ENCODE measurements around the gene BRD8.
A peak's percentile ranks its signal among the peaks of the same experiment; 100 is the strongest.
"Not testable (repeated sequence)": the region's sequence is repeated elsewhere in the genome, so short reads cannot be mapped to it uniquely, and the experiment has no call there.

Gene BRD8, protein sequence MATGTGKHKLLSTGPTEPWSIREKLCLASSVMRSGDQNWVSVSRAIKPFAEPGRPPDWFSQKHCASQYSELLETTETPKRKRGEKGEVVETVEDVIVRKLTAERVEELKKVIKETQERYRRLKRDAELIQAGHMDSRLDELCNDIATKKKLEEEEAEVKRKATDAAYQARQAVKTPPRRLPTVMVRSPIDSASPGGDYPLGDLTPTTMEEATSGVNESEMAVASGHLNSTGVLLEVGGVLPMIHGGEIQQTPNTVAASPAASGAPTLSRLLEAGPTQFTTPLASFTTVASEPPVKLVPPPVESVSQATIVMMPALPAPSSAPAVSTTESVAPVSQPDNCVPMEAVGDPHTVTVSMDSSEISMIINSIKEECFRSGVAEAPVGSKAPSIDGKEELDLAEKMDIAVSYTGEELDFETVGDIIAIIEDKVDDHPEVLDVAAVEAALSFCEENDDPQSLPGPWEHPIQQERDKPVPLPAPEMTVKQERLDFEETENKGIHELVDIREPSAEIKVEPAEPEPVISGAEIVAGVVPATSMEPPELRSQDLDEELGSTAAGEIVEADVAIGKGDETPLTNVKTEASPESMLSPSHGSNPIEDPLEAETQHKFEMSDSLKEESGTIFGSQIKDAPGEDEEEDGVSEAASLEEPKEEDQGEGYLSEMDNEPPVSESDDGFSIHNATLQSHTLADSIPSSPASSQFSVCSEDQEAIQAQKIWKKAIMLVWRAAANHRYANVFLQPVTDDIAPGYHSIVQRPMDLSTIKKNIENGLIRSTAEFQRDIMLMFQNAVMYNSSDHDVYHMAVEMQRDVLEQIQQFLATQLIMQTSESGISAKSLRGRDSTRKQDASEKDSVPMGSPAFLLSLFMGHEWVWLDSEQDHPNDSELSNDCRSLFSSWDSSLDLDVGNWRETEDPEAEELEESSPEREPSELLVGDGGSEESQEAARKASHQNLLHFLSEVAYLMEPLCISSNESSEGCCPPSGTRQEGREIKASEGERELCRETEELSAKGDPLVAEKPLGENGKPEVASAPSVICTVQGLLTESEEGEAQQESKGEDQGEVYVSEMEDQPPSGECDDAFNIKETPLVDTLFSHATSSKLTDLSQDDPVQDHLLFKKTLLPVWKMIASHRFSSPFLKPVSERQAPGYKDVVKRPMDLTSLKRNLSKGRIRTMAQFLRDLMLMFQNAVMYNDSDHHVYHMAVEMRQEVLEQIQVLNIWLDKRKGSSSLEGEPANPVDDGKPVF

DNA sequence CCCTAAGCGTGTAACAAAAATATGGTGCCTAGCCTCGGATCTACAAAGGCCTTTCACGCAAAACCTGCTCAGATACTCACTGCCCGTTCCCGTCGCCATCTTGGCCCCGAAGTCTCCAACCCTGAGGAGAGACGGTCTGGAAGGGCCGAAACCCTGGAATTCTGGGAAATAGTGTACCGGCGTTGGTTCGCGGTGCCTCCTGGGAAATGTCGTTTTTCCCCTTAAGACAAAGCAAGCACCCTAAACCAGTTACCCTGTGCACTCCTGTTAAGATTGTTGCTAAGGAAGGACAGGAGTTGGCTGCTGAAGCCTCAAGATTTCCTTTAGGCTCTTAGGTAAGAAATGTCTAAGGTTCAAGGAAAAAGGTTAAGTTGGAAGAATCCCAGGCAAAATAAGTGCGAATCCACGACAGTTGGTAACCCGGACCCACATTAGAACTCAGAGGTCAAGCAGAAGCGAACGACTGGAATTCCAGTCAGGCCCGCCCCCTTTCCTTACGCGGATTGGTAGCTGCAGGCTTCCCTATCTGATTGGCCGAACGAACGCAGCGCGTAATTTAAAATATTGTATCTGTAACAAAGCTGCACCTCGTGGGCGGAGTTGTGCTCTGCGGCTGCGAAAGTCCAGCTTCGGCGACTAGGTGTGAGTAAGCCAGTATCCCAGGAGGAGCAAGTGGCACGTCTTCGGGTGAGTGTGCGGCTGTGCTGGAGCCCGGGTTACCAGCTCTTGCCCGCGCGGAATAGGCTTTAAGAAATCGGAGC, at the start of gene BRD8, which contains the start of gene KIF20A:
BRD8 (minus strand) TSS at position 115 of the 761 bp plus-strand sequence; CDS start at position 99, 16 bp downstream.
KIF20A (plus strand) TSS at position 597 of the 761 bp plus-strand sequence. CDS start 569 bp downstream, outside the sequence.
- peak; percentile 99 for DNase-seq

DNA sequence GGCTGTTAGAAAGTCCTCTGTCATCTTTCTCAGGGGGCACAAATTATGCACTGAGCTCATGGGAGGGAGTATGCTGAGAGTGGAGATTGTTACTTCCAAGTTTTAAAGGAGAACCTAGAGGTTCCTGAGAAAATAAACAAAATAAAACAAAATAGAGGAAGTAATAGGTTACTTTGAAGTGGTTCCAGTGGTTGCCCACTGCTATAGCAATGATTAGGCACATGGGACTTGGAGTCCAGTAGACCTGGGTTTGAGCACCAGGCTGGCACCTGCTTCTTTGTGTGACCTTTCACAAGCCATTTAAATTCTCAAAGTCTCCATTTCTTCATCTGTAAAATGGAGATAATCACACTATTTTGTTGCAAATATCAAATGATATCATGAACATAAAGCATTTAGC, 48.5 kb upstream of the BRD8 start:
- no peak for DNase-seq

DNA sequence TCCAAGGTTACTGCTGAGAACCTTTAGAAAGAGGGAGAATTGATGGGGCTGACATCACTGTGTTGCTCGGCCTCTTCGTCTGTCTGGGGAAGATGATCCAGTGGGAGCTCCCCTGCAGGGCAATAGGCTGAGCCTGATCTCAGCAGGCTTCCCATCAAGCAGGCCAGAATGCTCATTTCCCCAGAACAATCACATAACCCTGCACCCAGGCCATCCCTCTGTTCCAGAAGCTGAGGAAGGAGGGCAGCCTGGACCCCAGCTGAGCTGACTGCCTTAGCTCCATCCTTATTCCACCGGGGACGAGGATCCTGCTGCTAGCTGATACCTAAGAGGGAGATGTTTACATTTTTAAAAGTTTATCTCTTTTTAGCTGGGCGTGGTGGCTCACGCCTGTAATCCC, 46.3 kb upstream of the BRD8 start:
- DNase-seq, result no peak

DNA sequence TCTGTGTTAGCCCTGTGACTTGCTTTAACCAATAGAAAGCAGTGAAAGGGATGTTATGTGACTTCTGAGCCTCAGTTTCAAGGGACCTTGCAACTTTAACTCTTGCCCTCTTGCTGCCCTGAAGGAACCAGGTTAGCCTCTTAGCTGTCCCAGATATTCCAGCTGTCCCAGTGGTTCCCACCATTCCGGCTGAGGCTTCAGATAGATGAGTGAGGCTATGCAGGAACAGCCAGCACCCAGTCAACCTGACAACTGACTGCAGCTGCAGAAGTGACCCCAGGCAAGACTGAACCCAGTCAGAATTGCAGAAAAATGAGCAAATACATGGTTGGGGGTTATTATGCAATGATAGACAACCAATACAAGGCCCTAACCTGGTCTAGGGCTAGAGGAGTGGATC, 45.1 kb upstream of the BRD8 start:
- no peak for DNase-seq

DNA sequence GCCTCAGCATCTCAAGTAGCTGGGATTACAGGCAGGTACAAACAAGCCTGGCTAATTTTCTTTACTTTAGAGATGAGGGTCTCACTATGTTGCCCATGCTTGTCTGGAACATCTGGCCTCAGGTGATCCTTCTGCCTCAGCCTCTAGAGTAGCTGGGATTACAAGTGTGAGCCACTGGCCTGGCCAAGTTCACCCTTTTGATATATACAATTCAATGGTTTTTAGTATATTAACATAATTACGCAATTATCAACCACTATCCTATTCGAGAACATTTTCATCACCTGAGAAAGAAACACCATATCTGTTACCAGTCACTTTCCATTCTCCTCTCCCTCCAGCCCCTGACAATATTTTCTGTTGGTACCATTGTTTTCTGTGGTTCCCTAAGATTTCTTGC, 38.4 kb upstream of the BRD8 start:
- DNase-seq, result no peak

DNA sequence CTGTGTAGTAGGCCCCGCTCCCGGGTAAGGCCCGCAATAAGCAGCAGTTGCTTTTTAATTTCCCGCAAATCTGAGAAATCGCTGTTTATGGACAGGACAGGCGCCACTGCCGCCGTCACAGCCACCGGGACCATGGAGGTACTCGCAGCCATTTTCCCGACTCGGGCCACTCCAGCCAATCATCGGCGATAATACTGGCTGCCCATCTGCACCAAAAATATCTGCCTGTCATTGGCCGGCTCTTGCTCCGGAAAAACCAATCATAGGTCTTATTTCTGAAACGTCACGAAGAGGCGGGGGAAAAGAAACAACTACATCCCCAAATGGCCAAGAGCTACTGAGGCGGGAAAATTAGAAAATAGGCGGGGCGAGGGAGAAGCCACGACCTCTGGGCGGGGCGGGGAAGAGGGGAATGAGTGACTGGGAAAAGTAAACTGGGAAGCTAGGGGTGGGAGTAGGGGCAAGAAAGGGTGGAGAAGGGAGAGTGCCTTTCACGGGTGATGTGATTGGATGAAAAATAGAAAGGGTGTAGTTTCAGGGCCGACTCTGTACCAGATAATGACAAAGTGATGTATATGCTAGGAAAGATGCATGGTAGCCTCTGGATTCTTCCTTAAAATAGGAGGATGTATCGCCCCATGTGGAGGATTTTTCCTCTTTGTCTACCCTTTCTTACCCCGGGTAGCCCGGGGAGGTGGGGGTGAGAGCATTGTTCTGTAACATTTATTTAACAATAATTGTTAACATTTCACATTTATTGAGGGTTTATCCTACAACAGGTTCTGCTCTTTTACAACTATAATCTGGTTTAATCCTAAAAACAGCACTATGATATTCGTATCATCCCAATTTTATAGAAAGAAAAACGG, 35.0 kb upstream of the BRD8 start, which contains the start of gene CDC23:
CDC23 (minus strand) TSS at position 163 of the 869 bp plus-strand sequence; CDS start at position 152, 11 bp downstream.
- peak; percentile 99 for DNase-seq

DNA sequence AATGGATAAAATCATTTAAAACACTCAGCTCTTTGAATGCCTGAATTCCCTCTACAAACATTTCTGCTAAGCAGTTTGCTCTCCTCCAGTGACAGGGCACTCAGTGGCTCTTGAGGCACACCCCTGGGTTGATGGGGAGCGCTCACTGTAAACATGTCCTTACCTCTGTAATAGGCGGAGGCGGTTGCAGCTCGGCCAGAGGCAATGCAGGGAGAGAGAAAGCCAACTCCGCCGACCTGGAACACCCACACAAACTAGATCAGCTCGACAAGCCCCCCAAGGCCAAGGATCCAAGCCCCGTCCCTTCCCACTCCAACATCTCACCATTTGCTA, 34.4 kb upstream of the BRD8 start:
- DNase-seq, result no peak

DNA sequence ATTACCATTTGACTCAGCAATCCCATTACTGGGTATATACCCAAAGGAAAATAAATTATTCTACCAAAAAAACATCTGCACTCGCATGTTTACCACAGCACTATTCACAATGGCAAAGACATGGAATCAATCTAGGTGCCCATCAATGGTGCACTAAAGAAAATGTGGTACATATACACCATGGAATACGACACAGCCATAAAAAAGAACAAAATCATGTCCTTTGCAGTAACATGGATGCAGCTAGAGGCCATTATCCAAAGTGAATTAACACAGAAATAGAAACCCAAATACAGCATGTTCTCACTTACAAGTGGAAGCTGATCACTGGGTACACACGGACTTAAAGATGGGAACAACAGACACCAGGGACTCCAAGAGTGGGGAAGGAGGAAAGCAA, 32.6 kb upstream of the BRD8 start:
- DNase-seq, result no peak

DNA sequence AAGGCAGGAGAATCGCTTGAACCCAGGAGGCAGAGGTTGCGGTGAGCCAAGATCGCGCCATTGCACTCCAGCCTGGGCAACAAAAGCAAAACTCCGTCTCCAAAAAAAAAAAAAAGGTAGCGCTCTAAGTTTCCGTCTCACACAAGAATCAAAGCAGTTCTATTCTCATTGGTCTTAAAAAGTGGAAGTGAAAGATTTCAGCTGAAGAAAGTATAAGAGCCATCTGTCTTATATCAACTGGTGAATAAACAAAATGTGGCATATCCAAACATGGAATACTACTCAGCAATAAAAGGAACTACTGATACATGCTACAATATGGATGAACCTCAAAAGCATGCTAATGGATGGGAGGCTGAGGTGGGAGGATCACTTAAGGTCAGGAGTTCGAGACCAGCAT, 15.4 kb upstream of the BRD8 start:
- not testable (repeated sequence) for DNase-seq

DNA sequence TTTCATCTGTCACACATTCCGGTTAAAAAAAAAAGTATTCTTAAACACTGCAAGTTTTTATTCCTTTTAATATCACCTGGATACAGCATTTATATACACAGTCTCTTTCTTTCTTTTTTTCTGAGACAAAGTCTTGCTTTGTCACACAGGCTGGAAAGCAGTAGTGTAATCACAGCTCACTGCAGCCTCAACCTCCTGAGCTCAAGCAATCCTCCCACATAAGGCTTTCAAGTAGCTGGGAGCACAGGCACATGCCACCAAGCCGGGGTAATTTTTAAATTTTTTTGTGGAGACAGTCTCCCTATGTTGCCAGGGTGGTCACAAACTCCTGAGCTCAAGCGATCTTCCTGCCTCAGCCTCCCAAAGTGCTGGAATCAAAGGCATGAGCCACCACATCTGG, 14.4 kb upstream of the BRD8 start:
- no peak for DNase-seq

DNA sequence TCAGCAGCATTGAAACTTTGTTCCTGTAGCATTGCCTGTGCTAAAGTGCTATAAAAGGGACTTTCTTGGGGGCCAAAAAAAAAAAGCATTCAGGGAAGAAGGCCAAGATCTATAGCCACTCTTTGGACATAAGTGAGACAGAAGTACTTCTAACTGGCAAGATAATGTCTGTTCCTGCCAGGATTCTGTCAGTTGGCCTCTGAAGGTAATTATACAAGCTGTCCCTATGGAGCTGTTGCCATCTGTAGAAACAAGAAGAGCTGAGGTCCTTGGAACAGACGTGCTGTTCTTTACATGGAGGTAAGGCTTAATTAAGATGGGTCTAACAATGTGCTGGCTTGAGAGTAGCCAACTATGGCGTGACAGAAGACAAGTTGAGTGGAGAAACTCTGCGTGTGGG, 10.2 kb upstream of the BRD8 start:
- DNase-seq, result no peak

DNA sequence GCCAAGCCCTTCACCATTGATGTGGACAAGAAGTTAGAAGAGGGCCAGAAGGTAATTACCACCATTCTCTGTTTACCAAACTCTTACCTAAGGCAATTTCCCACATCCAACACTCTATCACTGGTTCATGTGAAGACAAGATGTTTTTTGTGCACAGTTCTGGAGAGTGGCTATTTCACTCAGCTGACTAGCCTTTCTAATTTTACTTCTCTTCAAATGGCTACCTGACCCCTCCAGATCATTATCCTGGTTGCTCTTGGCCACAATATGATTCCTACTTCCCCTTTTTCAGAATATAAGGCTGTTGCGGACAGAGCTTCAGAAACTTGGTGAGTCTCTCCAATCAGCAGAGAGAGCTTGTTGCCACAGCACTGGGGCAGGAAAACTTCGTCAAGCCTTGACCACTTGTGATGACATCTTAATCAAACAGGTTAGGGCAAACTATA, 7.6 kb upstream of the BRD8 start:
- no peak for DNase-seq

DNA sequence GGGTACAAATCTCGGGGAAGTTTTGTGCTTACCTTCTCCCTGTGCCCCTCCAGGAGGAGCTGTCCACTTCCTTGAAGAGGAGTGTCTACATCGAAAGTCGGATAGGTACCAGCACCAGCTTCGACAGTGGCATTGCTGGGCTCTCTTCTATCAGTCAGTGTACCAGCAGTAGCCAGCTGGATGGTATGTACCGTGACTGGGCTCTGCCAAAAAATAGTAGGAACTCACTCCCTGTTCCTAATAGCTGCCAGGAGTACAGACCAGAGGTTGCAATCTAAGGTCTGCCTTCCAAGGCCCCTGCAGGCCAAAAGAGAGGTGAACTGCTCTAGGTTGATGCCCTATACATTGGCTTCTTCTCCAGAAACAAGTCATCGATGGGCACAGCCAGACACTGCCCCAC, 4.4 kb upstream of the BRD8 start:
- no peak for DNase-seq

DNA sequence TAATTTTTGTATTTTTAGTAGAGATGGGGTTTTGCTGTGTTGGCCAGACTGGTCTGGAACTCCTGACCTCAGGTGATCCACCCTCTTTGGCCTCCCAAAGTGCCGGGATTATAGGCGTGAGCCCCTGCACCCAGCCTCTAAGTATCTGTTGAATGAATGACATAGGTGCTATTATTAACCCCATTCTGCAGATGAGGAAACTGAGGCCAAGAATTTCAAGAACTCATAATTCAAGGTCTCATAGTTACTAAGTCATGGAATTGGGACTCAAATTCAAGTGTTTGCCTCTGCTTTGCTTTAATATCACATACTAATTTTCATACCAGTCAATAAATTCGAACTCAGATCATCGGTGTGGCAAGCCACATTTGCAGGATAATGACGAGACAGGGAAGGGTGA, 2.4 kb upstream of the BRD8 start:
- DNase-seq, result no peak

DNA sequence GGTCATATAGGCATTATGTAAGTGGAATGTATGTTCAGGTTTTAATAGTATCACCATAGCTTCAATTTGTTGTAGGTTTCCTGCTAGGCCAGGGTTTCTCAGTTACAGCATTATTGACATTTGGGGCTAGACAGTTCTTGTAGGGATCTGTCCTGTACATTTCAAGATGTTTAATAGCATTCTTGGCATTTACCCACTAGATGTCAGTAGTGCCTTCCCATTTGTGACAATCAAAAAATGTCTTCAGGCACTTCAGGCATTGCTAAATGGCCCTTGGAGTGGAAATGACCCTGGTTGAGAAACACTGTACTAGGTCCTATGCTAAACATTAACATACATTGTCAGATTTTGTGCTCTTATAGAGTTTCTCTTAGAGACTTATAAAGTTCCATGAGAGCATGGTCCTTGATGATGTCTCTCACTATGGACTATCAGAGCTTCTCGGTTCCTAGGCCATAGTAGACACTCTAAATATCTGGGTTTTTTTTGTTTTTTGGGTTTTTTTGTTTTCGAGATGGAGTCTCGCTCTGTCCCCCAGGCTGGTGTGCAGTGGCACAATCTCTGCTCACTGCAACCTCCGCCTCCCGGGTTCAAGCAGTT, 1.9 kb upstream of the BRD8 start:
- peak; percentile 41 for DNase-seq

DNA sequence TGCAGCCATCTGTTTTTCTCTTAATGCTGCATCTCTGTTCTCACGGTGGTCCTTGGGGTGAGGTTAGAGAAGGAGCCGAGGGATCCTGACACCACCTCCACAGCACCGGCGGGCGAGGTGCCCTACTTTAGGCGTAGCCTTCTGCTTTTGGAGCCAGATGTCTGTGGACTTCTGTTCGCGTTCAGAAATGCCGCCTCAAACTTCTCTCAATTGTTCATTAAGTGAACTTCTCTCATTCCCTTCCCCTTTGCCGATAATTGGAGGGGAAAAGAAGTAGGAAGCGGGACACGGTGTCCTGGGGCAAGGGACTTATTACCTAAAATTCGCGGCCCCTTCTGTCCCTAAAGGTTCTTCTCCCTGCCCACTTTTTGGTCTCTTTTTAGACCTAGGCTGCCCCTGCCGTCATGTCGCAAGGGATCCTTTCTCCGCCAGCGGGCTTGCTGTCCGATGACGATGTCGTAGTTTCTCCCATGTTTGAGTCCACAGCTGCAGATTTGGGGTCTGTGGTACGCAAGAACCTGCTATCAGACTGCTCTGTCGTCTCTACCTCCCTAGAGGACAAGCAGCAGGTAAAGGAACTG, 937 bp upstream of the BRD8 start:
- no peak for DNase-seq

DNA sequence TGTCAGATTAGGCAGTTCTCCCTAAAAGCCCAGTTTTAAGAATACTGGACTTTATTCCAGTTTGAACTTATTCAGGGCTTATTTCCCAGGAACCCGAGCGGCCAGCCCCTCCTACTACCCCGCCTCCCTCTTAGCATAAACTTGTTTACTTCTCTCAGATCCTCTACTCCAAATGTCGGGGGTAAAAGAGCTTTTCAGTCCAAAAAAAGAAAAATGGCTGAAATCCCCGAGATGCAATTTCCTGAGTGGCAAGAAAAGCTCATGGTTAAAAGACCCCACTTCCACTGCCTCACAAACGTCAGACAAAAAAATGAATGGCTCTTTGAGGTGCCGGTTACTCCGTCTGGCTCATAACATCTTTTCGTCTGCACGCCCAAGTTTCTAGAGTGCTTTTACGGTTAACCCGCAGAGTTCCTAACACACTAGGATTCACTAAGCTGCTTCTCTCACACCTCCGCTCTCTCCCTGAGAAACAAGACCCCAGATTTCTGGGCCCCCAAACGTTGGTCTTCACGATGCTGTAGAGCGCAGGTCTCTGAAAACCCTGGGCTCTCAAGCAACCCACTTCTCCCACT, 402 bp downstream of the BRD8 start:
- no peak for DNase-seq

DNA sequence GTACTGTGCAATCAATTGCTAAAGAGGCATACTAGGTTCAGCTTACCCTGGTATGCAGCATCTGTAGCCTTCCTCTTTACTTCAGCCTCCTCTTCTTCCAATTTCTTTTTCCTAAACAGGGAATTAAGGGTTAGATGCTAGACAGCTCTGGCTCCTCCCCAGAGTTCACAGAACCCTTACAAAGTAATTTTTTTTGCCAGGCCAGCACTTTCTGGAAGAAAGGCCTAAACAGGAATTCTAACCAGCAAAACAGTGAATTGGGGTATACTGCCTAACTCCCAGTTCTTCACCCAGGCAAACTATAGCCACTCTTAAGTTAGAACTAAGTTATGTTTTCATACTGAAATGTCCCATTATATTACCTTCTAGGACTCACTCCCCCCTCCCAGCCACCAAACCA, 8.1 kb downstream of the BRD8 start:
- no peak for DNase-seq

DNA sequence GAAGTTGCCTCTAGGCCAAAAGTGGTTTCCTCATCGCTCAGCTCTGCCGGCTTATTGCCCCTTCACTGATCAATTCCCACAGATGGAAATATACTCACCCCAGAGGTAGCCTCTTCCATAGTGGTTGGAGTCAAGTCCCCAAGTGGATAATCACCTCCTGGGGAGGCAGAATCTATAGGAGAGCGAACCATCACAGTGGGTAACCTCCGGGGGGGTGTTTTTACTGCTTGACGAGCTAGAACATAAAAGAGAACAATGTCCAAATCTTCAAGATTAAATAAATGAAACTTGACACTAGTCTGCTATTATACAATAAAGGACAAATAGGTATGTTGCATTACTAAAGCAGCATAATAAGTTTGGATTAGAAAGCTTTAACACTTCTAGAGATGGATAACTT, 9.3 kb downstream of the BRD8 start:
- no peak for DNase-seq

DNA sequence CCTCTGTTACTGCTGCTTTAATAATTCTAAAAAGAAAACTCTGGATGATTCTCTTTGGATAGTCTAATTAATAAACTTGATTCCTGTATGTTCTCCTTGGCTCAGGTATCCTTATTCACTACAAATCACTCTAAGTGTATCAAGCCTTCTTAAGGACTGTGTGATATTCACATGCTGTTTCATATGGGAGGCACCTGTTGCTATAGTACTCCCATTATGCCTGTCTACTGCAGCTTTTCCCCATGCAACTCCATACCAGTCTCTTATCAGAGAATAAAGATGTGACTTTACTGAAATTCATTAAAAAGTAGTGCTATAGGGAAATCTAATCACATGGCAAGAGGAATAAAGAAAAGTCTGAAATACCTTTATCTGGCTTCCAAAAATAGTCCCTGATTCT, 14.7 kb downstream of the BRD8 start:
- no peak for DNase-seq
